Subcutaneous adipose tissue (tissue), 4 donors: ENCODE data around the gene TTLL11. TPM values are rescaled to one million over a fixed set of nuclear protein-coding genes. Genes with fewer than 3 reads are reported as not detected.

Experiments used
- total RNA-seq, 4 donors: library from RNA; depleted of rRNA; stranded (reverse); fragments of >200 nt; gene quantifications; one replicate each; pipeline ENCODE4 v1.1.0, GENCODE V29; 2016
- TF ChIP-seq, protein P1 (sequence below): fragments of 450-650 bp; IDR thresholded peaks from one replicate; pipeline ENCODE4 v1.5.1; 2016; ENCODE audit warnings: low read depth, mild to moderate bottlenecking, control low read depth, antibody characterized with exemption, moderate library complexity

The TTLL11 gene
- total RNA-seq, 4 donors from 2014 or later = 4.4 to 8.7 (median 6.4) TPM

DNA sequence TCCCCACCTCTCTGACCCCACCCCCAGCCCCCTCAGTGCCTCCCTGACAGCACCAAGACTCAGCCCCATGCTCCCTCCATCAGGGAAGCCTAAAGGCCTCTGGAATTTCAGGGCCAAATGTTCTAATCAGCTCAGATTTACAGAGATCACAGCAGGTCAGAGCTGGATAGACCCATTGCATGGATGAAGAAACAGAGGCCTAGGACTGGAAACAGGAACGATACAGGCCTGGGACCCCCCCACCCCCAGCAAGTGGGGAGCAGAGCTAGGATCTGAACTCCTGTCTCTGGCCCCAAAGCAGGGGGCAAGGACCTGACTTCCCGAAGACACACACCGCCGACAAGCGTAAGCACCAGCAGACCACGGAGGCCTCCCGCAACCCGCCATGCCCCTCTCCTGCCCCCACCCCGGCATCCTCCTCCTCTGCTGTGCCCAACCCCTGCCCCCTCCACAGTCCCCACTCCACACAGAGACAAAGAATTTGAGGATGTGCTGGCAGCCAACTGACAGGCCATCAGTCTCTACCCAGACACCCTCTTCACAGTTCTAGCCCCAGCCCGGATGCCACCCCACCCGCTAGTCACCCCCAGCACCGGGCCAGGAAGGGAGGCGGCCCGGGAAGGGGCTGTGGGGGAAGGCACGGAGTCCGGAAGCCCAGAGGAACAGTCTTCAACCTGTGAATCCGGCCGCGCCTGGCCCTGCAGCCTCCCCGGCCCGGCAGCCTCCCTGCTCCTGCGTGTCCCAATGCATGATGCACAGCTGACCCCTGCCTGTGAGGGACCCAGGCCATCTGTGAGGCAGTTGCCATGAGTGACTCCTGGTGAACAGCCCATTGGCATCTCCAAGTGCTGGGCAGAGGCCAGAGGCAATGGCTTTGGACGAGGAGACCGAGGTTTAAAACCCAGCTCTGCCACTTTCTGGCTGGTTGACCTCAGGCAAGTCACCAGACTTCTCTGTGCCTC is 35.2 kb upstream of the TTLL11 start:
- TF ChIP-seq, protein P1, sequence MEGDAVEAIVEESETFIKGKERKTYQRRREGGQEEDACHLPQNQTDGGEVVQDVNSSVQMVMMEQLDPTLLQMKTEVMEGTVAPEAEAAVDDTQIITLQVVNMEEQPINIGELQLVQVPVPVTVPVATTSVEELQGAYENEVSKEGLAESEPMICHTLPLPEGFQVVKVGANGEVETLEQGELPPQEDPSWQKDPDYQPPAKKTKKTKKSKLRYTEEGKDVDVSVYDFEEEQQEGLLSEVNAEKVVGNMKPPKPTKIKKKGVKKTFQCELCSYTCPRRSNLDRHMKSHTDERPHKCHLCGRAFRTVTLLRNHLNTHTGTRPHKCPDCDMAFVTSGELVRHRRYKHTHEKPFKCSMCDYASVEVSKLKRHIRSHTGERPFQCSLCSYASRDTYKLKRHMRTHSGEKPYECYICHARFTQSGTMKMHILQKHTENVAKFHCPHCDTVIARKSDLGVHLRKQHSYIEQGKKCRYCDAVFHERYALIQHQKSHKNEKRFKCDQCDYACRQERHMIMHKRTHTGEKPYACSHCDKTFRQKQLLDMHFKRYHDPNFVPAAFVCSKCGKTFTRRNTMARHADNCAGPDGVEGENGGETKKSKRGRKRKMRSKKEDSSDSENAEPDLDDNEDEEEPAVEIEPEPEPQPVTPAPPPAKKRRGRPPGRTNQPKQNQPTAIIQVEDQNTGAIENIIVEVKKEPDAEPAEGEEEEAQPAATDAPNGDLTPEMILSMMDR = no peak

DNA sequence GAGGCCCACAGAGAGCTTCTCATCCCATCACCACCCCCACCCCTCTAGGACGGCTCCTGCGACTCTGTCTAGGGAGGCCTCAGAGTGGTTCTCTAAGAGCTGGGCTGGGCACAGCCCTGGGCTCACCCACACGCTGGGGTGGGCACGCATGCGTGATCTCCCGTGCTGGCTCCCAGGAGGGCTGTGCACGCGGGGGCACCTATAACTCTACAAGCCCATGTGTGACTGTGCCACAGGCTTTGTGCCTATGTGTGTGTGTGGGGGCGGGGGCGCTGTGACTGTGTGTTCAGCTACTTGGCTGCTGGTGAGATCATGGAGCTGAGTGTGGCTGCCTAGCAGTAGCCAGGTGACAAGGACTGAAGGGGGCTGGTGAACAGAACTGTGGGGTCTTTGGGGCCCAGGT is 34.3 kb upstream of the TTLL11 start:
- TF ChIP-seq, protein P1 = no peak

DNA sequence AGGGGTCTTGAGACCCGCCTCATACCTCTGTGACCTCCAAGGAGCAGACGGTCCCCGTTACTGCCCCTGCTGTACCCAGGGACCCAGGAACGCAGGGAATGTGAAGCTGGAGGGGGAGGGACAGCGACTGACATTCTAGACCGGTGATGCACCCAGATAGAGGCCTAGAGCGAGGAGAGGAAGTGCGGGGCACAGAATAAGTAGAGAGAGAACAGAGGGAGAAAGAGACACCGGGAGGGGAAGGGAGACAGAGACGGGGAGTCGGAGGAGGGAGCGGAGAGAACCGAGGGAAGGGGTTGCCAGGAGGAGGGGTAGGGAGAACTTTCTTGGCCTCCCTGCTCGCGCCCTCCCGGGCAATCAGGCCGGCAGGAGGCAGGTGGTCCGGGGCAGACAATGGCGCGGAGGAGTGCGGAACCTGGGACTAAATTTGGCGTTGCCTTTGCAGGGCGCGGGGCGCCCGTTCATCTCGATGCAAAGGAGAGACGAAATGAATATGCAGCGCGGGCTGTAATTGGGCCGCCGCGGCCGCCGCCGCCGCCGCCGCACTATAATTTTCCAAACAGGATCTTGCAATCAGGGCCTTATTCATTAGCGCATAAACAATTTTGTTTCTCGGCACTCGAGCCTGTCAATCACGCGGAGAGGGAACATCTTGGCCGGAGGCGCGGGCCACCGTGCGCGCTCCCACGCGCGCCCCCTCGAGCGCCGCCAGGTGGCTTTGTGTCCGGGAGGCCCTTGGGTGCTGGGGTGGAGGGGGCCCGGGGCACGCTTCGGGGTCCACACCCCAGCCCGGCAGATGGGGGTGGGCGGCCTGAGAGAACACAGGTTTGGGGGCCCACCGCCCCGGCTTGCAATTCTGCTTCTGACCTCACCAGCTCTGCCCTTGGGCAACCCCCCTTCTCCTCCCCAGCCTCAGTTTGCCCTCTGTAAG is 33.5 kb upstream of the TTLL11 start:
- TF ChIP-seq, protein P1 = no peak

DNA sequence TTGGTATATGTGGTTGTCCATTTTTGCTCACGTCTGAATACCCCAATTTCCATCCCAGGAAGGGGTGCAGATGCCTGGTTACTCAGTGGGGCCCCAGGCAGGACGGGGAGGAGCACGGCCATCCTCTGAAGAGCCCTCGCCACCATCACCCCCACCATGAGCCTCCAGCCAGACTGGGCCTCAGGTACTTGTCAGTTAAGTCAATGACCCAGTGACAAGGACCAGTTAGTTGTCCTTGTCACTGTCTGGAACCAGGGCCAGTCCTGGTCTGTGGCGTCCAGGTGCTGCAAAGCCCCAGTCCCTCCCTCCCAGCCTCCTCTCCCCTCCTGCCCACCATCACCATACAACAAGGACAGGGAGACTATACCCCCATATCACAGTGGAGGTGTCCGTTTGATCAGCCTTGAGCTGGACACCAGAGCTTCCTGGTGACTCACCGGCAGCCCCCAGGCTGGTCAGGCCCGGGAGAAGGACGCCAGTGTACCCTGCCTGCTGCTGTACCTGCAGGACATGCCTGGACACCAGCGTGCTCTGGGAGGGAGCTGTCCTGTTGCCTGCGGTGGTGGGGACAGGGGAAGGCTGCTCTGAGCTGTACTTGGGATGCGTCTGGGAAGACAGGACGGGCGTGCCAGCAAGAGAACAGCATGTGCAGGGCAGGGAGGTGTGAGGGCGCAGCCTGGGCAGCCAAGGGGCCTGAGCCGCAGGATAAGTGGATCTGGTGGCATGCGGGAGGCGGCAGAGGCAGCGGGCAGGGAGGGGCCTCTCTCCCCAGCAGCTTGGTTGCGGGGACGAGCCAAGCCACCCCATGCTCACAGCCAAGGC is 32.6 kb upstream of the TTLL11 start:
- TF ChIP-seq, protein P1 = no peak

DNA sequence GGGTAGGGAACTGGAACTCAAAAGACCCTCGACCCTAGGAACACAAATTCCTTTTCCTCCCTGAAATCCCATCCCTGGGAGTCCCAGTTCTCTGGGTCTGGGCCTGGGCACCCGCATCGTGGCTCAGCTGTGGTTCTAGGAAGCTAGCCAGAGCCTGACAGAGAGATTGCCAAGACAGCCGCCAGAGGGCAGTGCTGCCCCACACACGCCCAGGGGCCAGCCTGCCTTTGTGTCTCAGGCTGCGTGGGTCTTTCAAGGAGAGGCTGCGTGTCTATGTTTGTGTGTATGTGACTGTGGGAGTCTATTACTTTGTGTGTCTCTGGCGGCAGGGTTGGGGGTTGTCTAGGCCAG is 32.0 kb upstream of the TTLL11 start:
- TF ChIP-seq, protein P1 = no peak

DNA sequence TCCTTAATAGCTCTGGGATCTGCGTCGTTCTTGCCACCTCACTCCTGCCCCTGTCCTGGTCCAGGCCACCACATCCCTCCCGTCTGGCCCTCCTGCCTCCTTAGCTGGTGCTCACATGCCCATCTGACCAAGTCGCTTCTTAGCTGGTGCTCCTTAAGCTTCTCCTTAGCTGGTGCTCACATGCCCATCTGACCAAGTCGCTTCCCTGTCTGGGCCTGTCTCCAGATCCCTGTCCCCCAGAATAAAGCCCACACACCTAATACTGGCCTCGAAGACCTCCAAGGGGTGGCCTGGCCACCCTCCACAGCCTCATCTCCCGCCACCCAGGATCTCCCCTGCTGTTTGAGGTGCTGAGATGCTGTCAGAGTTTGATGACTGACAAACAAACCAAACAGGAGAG is 31.4 kb upstream of the TTLL11 start:
- TF ChIP-seq, protein P1 = no peak
